Measurements from ENCODE around the gene CACNA1D. TPM values are rescaled to one million over a fixed set of nuclear protein-coding genes. Genes with fewer than 3 reads are reported as not detected.

Gene CACNA1D
- total RNA-seq, 4 donors from 2014 or later: 12.7 to 98.9 (median 25.0) TPM

DNA sequence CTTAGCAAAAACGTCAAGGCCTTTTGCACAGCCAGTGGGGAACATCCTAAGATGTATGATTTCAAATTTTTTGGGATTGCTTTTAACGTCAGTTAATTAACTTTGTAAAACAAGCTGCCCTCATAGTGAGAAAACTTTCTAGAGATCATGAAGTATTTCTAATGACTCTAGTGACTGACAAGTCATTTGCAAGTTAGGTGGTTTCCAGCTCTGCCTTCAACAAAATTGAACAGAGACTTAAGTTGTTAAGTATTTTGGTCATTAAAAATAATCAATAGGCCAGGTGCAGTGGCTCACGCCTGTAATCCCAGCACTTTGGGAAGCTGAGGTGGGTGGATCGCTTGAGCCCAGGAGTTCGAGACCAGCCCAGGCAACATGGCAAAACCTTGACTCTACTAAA is 280.6 kb downstream of the CACNA1D start:
- TF ChIP-seq POLR2AphosphoS5 (IDR thresholded peaks at IDR 0.05): no peak
- no peak for TF ChIP-seq POLR2A (IDR thresholded peaks at IDR 0.05)
- TF ChIP-seq EP300 (IDR thresholded peaks at IDR 0.05; ENCODE audit: low read depth): no peak
- TF ChIP-seq, protein P1, sequence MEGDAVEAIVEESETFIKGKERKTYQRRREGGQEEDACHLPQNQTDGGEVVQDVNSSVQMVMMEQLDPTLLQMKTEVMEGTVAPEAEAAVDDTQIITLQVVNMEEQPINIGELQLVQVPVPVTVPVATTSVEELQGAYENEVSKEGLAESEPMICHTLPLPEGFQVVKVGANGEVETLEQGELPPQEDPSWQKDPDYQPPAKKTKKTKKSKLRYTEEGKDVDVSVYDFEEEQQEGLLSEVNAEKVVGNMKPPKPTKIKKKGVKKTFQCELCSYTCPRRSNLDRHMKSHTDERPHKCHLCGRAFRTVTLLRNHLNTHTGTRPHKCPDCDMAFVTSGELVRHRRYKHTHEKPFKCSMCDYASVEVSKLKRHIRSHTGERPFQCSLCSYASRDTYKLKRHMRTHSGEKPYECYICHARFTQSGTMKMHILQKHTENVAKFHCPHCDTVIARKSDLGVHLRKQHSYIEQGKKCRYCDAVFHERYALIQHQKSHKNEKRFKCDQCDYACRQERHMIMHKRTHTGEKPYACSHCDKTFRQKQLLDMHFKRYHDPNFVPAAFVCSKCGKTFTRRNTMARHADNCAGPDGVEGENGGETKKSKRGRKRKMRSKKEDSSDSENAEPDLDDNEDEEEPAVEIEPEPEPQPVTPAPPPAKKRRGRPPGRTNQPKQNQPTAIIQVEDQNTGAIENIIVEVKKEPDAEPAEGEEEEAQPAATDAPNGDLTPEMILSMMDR (IDR thresholded peaks at IDR 0.05): no peak
- 72 to 88% methylated on average over 3 to 5 of the region's 5 CpGs for WGBS, 2 donors (ENCODE audit: low coverage in 1 of 2)
- H3K4me3 ChIP-seq: no peak overlapping the region

DNA sequence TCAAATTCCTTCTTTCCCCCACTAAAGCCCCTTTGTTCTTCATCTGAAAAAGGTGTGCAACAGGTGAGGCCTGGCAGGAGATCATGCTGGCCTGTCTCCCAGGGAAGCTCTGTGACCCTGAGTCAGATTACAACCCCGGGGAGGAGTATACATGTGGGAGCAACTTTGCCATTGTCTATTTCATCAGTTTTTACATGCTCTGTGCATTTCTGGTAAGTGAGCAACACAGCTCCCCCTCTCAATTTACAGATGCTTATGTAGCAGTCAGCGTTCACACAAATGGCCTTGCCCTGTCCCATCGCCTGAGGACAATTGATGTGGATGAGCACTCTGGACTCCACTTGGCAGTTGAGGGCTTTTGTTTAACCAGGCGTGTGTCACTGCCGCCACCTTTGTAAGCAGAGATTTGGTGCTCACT is 281.4 kb downstream of the CACNA1D start:
- Histone ChIP-seq H3K9me3 (no peaks in the 10 kb centered on the region), H3K4me1 (no peaks in the 10 kb centered on the region), H3K36me3 (no peaks in the 10 kb centered on the region), H3K27me3 (no peaks in the 10 kb centered on the region), H3K4me3 (no peak overlapping the region), H3K27ac (no peak overlapping the region)
- intact Hi-C loops (cut with DNase I; ENCODE audit: low total_unique reads): loop anchor here (5.0 kb wide), 1 partner anchor 1351 kb away; no protein-coding TSS in a partner anchor
- in situ Hi-C loops (cut with MboI; ENCODE audit: low pct_ligation_motif_present in 1 of 4, low pct_unique_long_range_greater_than_20kb in 1 of 4, low sequenced_read_pairs in 3 of 4): no loop called here
- DNase-seq: no peak
- TF ChIP-seq POLR2AphosphoS5 (IDR thresholded peaks at IDR 0.05): no peak
- TF ChIP-seq, protein P1 (IDR thresholded peaks at IDR 0.05): no peak
- no peak for TF ChIP-seq EP300 (IDR thresholded peaks at IDR 0.05; ENCODE audit: low read depth)
- no peak for TF ChIP-seq POLR2A (IDR thresholded peaks at IDR 0.05)
- WGBS, 2 donors (ENCODE audit: low coverage in 1 of 2): 85% methylated on average over 5 of the region's 5 CpGs; no CpG with 5 or more reads in 1 of the 2 donors

More for the DNA sequence above, 280.6 kb downstream of the CACNA1D start:
- intact Hi-C loops (cut with DNase I; ENCODE audit: low total_unique reads) (loop anchor here (5.0 kb wide), 1 partner anchor 1352 kb away; no protein-coding TSS in a partner anchor), in situ Hi-C loops (cut with MboI; ENCODE audit: low pct_ligation_motif_present in 1 of 4, low pct_unique_long_range_greater_than_20kb in 1 of 4, low sequenced_read_pairs in 3 of 4) (no loop called here)
- H3K27me3 ChIP-seq: no peaks in the 10 kb centered on the region
- no peak for DNase-seq
- H3K4me1 ChIP-seq: no peaks in the 10 kb centered on the region
- no peaks in the 10 kb centered on the region for H3K36me3 ChIP-seq
- no peaks in the 10 kb centered on the region for H3K9me3 ChIP-seq
- H3K27ac ChIP-seq: no peak overlapping the region

DNA sequence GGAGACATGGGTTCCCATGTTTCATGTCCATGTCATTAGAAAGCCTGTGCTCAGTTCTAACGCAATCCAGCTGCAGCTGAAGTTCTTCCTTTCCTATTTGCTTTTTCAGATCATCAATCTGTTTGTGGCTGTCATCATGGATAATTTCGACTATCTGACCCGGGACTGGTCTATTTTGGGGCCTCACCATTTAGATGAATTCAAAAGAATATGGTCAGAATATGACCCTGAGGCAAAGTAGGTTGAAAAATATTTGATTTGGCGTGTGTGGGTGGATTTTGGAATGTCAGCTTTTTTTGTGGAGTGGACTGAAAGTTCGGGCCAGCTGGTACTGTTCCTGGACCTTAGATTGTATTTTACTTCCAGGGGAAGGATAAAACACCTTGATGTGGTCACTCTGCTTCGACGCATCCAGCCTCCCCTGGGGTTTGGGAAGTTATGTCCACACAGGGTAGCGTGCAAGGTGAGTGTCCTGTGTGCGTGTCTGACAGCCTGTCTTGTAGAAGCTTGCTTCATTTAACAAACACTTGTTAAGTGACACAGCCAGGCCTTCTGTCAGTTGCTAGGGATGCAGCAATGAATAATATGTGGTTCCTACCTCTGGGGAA is 282.2 kb downstream of the CACNA1D start:
- H3K27me3 ChIP-seq: no peaks in the 10 kb centered on the region
- DNase-seq: no peak
- 77 to 83% methylated on average over 3 to 9 of the region's 9 CpGs for WGBS, 2 donors (ENCODE audit: low coverage in 1 of 2)
- H3K4me1 ChIP-seq: no peaks in the 10 kb centered on the region
- no peaks in the 10 kb centered on the region for H3K36me3 ChIP-seq
- in situ Hi-C loops (cut with MboI; ENCODE audit: low pct_ligation_motif_present in 1 of 4, low pct_unique_long_range_greater_than_20kb in 1 of 4, low sequenced_read_pairs in 3 of 4): no loop called here
- H3K4me3 ChIP-seq: no peak overlapping the region
- TF ChIP-seq EP300 (IDR thresholded peaks at IDR 0.05; ENCODE audit: low read depth) (no peak), POLR2A (IDR thresholded peaks at IDR 0.05) (no peak), POLR2AphosphoS5 (IDR thresholded peaks at IDR 0.05) (no peak)
- TF ChIP-seq, protein P1 (IDR thresholded peaks at IDR 0.05): no peak
- intact Hi-C loops (cut with DNase I; ENCODE audit: low total_unique reads): loop anchor here (5.0 kb wide), 1 partner anchor 1351 kb away; no protein-coding TSS in a partner anchor
- H3K27ac ChIP-seq: no peak overlapping the region
- no peaks in the 10 kb centered on the region for H3K9me3 ChIP-seq

DNA sequence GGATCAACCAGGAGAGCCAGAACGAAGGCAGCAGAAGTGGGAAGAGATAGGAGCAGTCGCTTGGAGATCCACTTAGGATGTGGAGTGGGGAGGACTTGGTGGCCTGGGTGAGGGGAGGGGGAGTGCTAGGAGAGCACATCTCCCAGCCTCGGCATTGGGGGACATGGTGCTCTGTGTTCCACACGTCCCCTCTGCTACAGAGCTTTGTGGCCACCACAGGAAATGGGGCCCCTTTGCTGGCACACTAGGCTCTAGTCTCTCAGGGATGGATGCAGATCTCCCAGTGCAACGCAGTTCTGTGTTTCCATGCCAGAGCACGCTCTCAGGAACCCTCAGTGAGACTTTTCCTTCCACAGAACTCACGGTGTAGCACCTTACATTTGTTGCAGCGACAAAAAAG is 283.1 kb downstream of the CACNA1D start:
- no peaks in the 10 kb centered on the region for H3K4me1 ChIP-seq
- no peaks in the 10 kb centered on the region for H3K27me3 ChIP-seq
- H3K9me3 ChIP-seq: no peaks in the 10 kb centered on the region
- intact Hi-C loops (cut with DNase I; ENCODE audit: low total_unique reads) (loop anchor here (5.0 kb wide), 1 partner anchor 1350 kb away; no protein-coding TSS in a partner anchor), in situ Hi-C loops (cut with MboI; ENCODE audit: low pct_ligation_motif_present in 1 of 4, low pct_unique_long_range_greater_than_20kb in 1 of 4, low sequenced_read_pairs in 3 of 4) (no loop called here)
- WGBS, 2 donors (ENCODE audit: low coverage in 1 of 2): 83 to 100% methylated on average over 2 to 8 of the region's 8 CpGs
- no peaks in the 10 kb centered on the region for H3K36me3 ChIP-seq
- no peak overlapping the region for H3K4me3 ChIP-seq
- no peak overlapping the region for H3K27ac ChIP-seq
- TF ChIP-seq POLR2A (IDR thresholded peaks at IDR 0.05): no peak
- TF ChIP-seq, protein P1 (IDR thresholded peaks at IDR 0.05): no peak
- no peak for TF ChIP-seq EP300 (IDR thresholded peaks at IDR 0.05; ENCODE audit: low read depth)
- no peak for TF ChIP-seq POLR2AphosphoS5 (IDR thresholded peaks at IDR 0.05)
- DNase-seq: no peak
